HL-60 (cell line): ENCODE results near the gene NFAT5.

ENCODE experiments used
- POLR2AphosphoS5 ChIP-seq: IDR thresholded peaks from 2 replicates; pipeline ENCODE4 v1.6.1; 2012; ENCODE audit warnings: low read depth
- SPI1 ChIP-seq: IDR thresholded peaks from 2 replicates; pipeline ENCODE4 v1.6.1; 2012; ENCODE audit warnings: low read depth, mild to moderate bottlenecking, borderline replicate concordance
- TF ChIP-seq, protein P1 (sequence below): IDR thresholded peaks from one replicate; pipeline ENCODE4 v1.5.1; 2011; ENCODE audit warnings: low read length, control low read depth, inconsistent platforms; ENCODE audit not compliant: insufficient read depth
- TF ChIP-seq, protein P2 (sequence below): IDR thresholded peaks from 2 replicates; pipeline ENCODE4 v1.6.1; 2012; ENCODE audit warnings: low read depth; ENCODE audit not compliant: insufficient replicate concordance

DNA sequence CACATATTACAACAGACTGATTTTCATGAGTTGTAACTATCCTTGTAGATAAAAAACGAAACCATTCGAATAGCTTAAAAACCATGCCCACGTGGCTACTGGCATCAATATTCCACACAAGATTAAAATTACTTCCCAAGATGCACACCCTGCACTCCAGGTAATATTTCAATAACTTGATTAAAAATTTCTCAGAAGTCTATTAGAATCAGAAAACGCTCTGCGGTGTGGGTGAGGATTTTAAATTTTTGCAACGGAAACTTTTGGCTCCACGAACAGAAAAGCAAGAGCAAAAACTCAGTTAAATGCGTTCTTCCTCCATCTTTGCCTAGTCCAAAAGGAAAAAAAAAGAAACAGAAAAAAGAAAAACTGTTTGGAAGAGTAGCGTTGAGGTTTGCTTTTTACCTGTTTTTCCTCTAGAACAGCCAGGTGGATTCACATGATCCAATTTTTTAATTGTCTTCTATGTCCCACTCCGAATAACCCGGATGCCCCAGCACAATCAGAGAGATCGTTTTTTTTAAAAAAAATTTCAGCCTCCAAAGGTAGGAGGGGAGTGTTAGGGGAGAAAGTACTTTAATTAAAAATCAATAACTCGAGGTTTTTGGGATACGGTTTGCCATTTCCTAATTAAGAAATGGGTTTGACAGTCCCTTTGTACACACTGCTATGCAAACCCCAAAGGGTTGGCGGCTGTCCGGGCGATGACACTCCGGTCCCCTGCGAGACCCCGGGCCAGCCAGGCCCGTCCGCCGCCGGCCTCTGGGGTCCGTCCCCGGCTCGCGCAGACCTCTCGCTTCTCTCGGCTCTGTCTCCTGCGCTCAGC is 708 bp upstream of the NFAT5 start:
- TF ChIP-seq, protein P1, sequence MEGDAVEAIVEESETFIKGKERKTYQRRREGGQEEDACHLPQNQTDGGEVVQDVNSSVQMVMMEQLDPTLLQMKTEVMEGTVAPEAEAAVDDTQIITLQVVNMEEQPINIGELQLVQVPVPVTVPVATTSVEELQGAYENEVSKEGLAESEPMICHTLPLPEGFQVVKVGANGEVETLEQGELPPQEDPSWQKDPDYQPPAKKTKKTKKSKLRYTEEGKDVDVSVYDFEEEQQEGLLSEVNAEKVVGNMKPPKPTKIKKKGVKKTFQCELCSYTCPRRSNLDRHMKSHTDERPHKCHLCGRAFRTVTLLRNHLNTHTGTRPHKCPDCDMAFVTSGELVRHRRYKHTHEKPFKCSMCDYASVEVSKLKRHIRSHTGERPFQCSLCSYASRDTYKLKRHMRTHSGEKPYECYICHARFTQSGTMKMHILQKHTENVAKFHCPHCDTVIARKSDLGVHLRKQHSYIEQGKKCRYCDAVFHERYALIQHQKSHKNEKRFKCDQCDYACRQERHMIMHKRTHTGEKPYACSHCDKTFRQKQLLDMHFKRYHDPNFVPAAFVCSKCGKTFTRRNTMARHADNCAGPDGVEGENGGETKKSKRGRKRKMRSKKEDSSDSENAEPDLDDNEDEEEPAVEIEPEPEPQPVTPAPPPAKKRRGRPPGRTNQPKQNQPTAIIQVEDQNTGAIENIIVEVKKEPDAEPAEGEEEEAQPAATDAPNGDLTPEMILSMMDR, result no peak
- TF ChIP-seq POLR2AphosphoS5 (no peak), SPI1 (no peak)
- TF ChIP-seq, protein P2, sequence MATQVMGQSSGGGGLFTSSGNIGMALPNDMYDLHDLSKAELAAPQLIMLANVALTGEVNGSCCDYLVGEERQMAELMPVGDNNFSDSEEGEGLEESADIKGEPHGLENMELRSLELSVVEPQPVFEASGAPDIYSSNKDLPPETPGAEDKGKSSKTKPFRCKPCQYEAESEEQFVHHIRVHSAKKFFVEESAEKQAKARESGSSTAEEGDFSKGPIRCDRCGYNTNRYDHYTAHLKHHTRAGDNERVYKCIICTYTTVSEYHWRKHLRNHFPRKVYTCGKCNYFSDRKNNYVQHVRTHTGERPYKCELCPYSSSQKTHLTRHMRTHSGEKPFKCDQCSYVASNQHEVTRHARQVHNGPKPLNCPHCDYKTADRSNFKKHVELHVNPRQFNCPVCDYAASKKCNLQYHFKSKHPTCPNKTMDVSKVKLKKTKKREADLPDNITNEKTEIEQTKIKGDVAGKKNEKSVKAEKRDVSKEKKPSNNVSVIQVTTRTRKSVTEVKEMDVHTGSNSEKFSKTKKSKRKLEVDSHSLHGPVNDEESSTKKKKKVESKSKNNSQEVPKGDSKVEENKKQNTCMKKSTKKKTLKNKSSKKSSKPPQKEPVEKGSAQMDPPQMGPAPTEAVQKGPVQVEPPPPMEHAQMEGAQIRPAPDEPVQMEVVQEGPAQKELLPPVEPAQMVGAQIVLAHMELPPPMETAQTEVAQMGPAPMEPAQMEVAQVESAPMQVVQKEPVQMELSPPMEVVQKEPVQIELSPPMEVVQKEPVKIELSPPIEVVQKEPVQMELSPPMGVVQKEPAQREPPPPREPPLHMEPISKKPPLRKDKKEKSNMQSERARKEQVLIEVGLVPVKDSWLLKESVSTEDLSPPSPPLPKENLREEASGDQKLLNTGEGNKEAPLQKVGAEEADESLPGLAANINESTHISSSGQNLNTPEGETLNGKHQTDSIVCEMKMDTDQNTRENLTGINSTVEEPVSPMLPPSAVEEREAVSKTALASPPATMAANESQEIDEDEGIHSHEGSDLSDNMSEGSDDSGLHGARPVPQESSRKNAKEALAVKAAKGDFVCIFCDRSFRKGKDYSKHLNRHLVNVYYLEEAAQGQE, result no peak
